ENCODE measurements around the gene JPT1.

- no peak for TF ChIP-seq YY1 (IDR thresholded peaks at IDR 0.05; ENCODE audit: low read depth)
- TF ChIP-seq NFIC (IDR thresholded peaks at IDR 0.05): no peak
- TF ChIP-seq FOXM1 (IDR thresholded peaks at IDR 0.05; ENCODE audit: borderline replicate concordance, low read depth): no peak
Observed at GRCh38 chr17:75146592-75146991, 7.7 kb downstream of the JPT1 start.

All from Ishikawa (cell line).